ENCODE results near the gene PRKN.

DNA sequence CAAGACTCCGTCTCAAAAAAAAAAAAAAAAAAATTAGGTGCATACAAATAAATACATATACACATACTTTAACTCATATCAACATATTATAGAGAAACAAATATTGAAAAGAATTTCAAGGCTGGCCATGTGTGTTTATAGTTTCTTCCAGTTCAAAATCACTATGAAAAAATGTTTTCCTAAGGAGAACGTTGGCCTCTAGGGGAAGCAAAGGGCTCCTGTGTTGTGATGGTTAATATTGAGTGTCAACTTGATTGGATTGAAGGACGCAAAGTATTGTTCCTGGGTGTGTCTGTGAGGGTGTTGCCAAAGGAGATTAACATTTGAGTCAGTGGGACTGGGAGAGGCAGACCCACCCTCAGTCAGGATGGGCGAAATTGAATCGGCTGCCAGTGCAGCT, 1271.7 kb downstream of the PRKN start:
- TF ChIP-seq POLR2A (IDR thresholded peaks at IDR 0.05) (no peak), CTCF (IDR thresholded peaks at IDR 0.05) (no peak)
